Right atrium auricular region (tissue), 2 donors: ENCODE data around the gene TFEB. TPM values are rescaled to one million over a fixed set of nuclear protein-coding genes. Genes with fewer than 3 reads are reported as not detected.

Source experiments
- DNase-seq: peaks from one replicate; pipeline ENCODE4 v3.0.0-alpha.2; 2019; ENCODE audit warnings: low spot score
- H3K27ac ChIP-seq, 2 donors: fragments of 200-600 bp; sonication (generic); 1 replicate in 1 of 2; 2 replicates in 1 of 2; pipeline ENCODE4 v1.5.1; 2016 to 2019
- H3K27me3 ChIP-seq, 2 donors: fragments of 200-600 bp; sonication (generic); one replicate each; pipeline versions ENCODE4 v1.5.1 to v1.6.0; 2017 to 2019
- H3K36me3 ChIP-seq: fragments of 200-600 bp; sonication (generic); one replicate; pipeline ENCODE4 v1.5.1; 2016
- H3K4me1 ChIP-seq, 2 donors: fragments of 200-600 bp; sonication (generic); one replicate each; pipeline versions ENCODE4 v1.5.1 to v1.6.0; 2017 to 2019
- H3K4me3 ChIP-seq, 2 donors: fragments of 200-600 bp; sonication (generic); 1 replicate in 1 of 2; 2 replicates in 1 of 2; pipeline ENCODE4 v1.5.1; 2017 to 2019; ENCODE audit warnings: mild to moderate bottlenecking in 1 of 2, moderate library complexity in 1 of 2
- H3K9me3 ChIP-seq, 2 donors: fragments of 200-600 bp; sonication (generic); one replicate each; pipeline ENCODE4 v1.5.1; 2019
- total RNA-seq, 2 donors: library from RNA; depleted of rRNA; stranded (reverse); fragments of >200 nt; gene quantifications; one replicate each; pipeline ENCODE4 v1.1.0, GENCODE V29; 2016
- TF ChIP-seq, protein P1 (sequence below), 2 donors: fragments of 200-600 bp; sonication (generic); IDR thresholded peaks; one replicate each; pipeline ENCODE4 v1.5.1; 2019; ENCODE audit warnings: antibody characterized with exemption in 2 of 2

Gene TFEB
- total RNA-seq, 2 donors from 2014 or later, result 31.5 to 35.8 TPM

DNA sequence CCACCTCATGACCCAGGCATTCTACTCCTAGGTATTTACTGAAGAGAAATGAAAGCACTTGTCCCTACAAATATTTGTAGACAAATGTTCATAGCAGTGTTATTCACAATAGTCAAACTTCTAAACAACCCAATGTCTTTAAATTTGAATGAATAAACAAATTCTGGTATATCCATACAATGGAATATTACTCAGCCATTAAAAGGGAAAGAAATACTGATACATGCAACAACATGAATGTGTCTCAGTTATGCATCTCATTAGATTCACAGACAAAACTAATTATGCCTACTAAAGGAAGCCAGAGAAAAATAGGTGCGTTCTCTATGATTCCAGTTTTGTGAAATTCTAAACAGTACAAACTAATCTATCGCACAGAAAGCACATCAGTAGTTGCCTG, 66.4 kb downstream of the TFEB start:
- TF ChIP-seq, protein P1, sequence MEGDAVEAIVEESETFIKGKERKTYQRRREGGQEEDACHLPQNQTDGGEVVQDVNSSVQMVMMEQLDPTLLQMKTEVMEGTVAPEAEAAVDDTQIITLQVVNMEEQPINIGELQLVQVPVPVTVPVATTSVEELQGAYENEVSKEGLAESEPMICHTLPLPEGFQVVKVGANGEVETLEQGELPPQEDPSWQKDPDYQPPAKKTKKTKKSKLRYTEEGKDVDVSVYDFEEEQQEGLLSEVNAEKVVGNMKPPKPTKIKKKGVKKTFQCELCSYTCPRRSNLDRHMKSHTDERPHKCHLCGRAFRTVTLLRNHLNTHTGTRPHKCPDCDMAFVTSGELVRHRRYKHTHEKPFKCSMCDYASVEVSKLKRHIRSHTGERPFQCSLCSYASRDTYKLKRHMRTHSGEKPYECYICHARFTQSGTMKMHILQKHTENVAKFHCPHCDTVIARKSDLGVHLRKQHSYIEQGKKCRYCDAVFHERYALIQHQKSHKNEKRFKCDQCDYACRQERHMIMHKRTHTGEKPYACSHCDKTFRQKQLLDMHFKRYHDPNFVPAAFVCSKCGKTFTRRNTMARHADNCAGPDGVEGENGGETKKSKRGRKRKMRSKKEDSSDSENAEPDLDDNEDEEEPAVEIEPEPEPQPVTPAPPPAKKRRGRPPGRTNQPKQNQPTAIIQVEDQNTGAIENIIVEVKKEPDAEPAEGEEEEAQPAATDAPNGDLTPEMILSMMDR (IDR thresholded peaks at IDR 0.05), result no peak
- Histone ChIP-seq H3K36me3 (no peaks in the 10 kb centered on the region), H3K4me1 (no peaks in the 10 kb centered on the region), H3K9me3 (no peaks in the 10 kb centered on the region), H3K27me3 (peaks cover 0 to 3% of the 10 kb centered on the region in 2 donors), H3K27ac (no peak overlapping the region), H3K4me3 (no peak overlapping the region)
- no peak for DNase-seq

DNA sequence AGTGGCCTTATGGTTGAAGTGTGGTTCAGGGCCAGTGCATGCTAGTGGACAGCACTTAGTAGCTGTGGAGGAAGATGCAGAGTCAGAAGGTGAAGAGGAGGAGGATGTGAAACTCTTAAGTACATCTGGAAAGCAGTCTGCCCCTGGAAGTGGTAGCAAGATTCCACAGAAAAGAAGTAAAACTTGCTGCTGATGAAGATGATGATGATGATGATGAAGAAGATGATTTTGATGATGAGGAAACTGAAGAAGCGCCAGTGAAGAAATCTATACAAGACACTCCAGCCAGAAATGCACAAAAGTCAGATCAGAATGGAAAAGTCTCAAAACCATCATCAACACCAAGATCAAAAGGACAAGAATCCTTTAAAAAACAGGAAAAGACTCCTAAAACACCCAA, 68.2 kb downstream of the TFEB start:
- TF ChIP-seq, protein P1 (IDR thresholded peaks at IDR 0.05), result no peak
- H3K27me3 ChIP-seq, result peaks cover 0 to 3% of the 10 kb centered on the region in 2 donors
- no peak for DNase-seq
- no peaks in the 10 kb centered on the region for H3K36me3 ChIP-seq
- no peaks in the 10 kb centered on the region for H3K9me3 ChIP-seq
- no peak overlapping the region for H3K4me3 ChIP-seq
- H3K4me1 ChIP-seq, result no peaks in the 10 kb centered on the region
- H3K27ac ChIP-seq, result no peak overlapping the region

DNA sequence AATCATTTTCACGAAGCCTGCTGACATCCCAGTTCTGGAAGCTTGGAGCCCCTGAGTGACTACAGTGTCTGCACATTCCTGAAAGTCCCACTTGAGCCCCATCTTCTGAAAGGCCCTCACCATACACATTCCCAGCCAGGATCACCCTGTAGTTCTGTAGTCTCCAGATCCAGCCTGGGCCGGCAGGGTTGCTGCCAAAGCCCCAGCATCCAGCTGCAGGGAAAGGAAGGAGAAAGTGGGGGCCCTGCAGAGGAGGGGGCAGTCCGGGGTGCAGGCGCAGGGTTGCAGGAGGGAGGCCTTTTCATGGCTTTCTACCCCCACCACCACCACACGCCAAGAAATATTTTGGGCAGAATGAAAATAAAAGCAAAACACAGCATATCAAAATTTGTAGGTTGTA, 71.1 kb downstream of the TFEB start:
- Histone ChIP-seq H3K4me3 (no peak overlapping the region), H3K27ac (no peak overlapping the region), H3K36me3 (no peaks in the 10 kb centered on the region), H3K27me3 (peaks cover 0 to 3% of the 10 kb centered on the region in 2 donors), H3K9me3 (no peaks in the 10 kb centered on the region), H3K4me1 (no peaks in the 10 kb centered on the region)
- TF ChIP-seq, protein P1 (IDR thresholded peaks at IDR 0.05), result no peak
- no peak for DNase-seq

DNA sequence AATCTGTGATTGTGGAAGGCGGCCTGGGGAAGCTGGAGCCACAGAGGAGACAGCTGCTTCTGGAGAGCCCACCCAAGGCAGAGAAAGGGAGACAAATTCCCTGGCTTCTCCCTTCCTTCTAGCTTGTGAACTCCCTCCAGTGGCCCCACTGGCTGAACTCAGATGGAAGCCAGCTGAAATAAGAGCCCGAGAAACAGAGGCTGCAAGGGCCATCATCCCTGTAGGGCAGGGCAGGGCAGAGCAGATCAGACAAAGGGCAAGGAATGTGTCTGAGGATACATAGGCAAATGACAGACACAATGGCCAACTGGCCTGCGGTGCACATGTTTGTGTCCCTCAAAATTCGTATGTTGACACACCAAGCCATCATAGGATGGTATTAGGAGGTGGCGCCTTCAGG, 71.8 kb downstream of the TFEB start:
- Histone ChIP-seq H3K9me3 (no peaks in the 10 kb centered on the region), H3K4me3 (no peak overlapping the region), H3K27ac (no peak overlapping the region), H3K27me3 (peaks cover 0 to 3% of the 10 kb centered on the region in 2 donors), H3K4me1 (no peaks in the 10 kb centered on the region), H3K36me3 (no peaks in the 10 kb centered on the region)
- TF ChIP-seq, protein P1 (IDR thresholded peaks at IDR 0.05), result no peak
- DNase-seq, result no peak

DNA sequence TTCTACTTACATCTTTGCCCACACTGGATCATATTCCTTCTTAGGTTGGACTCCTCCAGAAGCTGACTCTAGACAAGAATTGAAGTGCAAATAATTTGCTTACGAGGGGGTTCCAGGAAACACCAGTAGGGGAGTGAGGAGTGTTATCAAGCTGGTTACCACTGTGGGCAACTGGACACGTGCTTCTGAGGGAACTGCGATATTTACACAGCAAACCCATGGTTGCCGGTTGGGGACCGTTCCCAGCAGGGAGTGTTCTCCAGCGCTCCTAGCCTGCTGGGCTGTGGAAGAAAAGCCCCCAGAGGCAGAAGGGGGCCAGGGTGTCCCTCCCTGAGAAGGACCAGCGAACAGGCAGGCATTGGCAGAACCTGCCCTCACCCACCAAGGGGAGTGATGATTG, 75.5 kb downstream of the TFEB start:
- no peak overlapping the region for H3K27ac ChIP-seq
- peaks cover 0 to 7% of the 10 kb centered on the region in 2 donors for H3K4me1 ChIP-seq
- H3K36me3 ChIP-seq, result no peaks in the 10 kb centered on the region
- TF ChIP-seq, protein P1 (IDR thresholded peaks at IDR 0.05), result no peak
- no peaks in the 10 kb centered on the region for H3K9me3 ChIP-seq
- DNase-seq, result no peak
- H3K4me3 ChIP-seq, result no peak overlapping the region
- no peaks in the 10 kb centered on the region for H3K27me3 ChIP-seq

DNA sequence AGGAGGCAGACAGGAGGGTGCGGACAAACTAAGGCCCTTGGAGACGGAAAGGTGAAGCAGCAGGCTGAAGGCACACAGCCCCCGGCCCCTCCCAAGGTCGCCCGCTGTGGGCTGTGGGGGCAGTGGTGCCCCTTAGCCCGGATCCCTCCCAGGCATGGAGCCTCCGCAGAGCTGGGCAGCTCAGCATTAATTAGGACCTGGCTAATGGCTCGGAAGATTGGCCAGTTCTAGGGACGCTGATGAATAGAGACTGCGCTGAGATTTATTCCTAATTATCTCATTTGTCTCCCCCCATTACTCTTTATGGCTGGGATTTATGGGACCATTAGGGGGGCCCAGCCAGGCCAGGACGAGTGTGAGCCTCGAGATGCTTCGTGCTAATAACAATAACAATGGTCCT, 76.8 kb downstream of the TFEB start:
- Histone ChIP-seq H3K4me3 (no peak overlapping the region), H3K27ac (no peak overlapping the region), H3K9me3 (no peaks in the 10 kb centered on the region), H3K36me3 (no peaks in the 10 kb centered on the region), H3K4me1 (peaks cover 0 to 7% of the 10 kb centered on the region in 2 donors), H3K27me3 (no peaks in the 10 kb centered on the region)
- TF ChIP-seq, protein P1 (IDR thresholded peaks at IDR 0.05), result no peak
- DNase-seq, result no peak
